ENCODE data around the gene METTL2A.
"Not testable (repeated sequence)": the region's sequence is repeated elsewhere in the genome, so short reads cannot be mapped to it uniquely, and the experiment has no call there.

DNA sequence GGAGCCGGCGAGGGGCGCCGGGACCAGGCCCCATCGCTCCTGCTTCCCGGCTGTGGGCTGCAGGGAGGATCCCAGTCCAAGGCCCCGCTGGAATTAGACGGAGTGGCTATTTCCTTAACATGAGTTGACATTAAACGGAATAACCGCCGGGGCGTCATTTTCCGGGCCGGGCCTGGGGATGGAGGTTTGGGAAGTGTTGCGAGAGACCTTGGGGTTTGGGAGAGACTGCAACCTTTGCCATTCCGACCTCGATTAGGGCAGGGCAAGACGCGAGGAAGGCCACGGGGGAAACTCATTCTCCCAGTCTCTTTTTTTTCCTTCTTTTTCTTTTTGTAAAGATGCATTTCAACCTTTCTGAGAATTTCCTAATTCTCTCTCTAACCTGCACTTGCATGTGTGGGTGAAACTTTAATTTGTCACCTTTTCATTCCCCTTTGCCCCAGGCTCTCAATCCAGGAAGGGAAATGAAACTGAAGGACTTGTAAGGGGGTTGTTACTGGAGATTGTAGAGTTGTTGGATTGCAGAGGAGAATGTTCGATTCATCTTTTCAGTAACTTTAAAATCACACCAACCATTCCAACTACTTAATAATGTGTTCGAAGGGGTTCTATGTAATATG lies 56.1 kb downstream of the METTL2A start:
- not testable (repeated sequence) for TF ChIP-seq POLR2A, POLR2AphosphoS5, CTCF, EP300 (IDR thresholded peaks at IDR 0.05)

Measured in suprapubic skin (tissue), 4 donors.